Measurements from ENCODE around the gene GLG1.
"Not testable (repeated sequence)": the region's sequence is repeated elsewhere in the genome, so short reads cannot be mapped to it uniquely, and the experiment has no call there.

- not testable (repeated sequence) for TF ChIP-seq TAF1, POLR2A, POLR2AphosphoS5, POU2F2 (IDR thresholded peaks at IDR 0.05; ENCODE audit: low read depth, low read length)
These were observed 181.2 kb downstream of the GLG1 start for GRCh38 chr16:74425751-74426150.

Data from GM12891 (cell line).